Measurements from ENCODE around the gene RAB35.

Gene RAB35

DNA sequence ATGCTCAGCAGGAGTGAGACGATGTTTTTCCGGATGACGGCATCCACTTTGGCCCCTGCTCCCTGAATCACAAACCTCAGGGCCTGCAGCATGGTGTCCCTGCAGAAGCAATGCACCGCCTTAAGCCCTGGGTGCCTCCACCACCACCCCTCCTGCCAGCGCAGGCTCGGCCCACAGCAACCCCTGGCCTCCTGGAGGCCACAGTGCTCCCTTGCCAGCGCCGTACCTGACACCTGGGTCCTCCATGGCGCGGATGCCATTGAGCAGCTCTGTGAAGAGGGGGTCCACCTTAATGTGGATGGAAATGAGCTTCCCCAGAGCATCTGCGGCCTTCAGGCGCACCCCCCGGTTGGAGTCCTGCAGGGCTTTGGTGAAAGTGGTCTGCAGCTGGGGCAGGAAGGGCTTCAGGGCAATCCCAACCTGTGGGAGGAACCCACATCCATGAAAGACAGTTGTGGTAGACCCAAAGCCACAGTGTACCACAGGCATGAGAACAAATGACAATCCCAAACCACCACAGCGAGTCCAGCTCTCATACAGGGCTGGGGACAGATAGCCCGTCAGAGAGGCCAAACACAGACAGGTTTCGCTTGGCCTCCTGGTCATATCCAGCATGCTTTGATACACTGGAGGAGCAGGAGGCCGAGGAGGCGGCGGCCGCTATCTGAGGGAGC lies 17.9 kb upstream of the RAB35 start:
- POLR2A ChIA-PET = interaction anchor here (1.0 to 1.5 kb wide), 2 partner anchors 17 to 62 kb away, joined by 3 to 4 read pairs; no protein-coding TSS in a partner anchor
- TF ChIP-seq NFRKB (IDR thresholded peaks at IDR 0.05) = no peak
- TF ChIP-seq ELF4 (IDR thresholded peaks at IDR 0.05) = no peak
- no peak for TF ChIP-seq SUZ12 (IDR thresholded peaks at IDR 0.05)
- TF ChIP-seq L3MBTL2 (conservative IDR thresholded peaks at IDR 0.05) = no peak
- no peak for TF ChIP-seq PKNOX1 (IDR thresholded peaks at IDR 0.05)
- no peak for TF ChIP-seq ZNF384 (IDR thresholded peaks at IDR 0.05)
- TF ChIP-seq BHLHE40 (IDR thresholded peaks at IDR 0.05; ENCODE audit: borderline replicate concordance) = no peak
- no peak for TF ChIP-seq ARNT (IDR thresholded peaks at IDR 0.05)
- no peak for TF ChIP-seq HDGF (IDR thresholded peaks at IDR 0.05; ENCODE audit: borderline replicate concordance)
- TF ChIP-seq SP1 (IDR thresholded peaks at IDR 0.05) = no peak
- TF ChIP-seq FOXM1 (IDR thresholded peaks at IDR 0.05; ENCODE audit: borderline replicate concordance) = no peak
- TF ChIP-seq CTBP1 (IDR thresholded peaks at IDR 0.05; ENCODE audit: borderline replicate concordance) = no peak
- no peak for TF ChIP-seq LEF1 (IDR thresholded peaks at IDR 0.05; ENCODE audit: borderline replicate concordance)
- no peak for TF ChIP-seq FOXK2 (IDR thresholded peaks at IDR 0.05)
- TF ChIP-seq FOXA1 (IDR thresholded peaks at IDR 0.05) = no peak

DNA sequence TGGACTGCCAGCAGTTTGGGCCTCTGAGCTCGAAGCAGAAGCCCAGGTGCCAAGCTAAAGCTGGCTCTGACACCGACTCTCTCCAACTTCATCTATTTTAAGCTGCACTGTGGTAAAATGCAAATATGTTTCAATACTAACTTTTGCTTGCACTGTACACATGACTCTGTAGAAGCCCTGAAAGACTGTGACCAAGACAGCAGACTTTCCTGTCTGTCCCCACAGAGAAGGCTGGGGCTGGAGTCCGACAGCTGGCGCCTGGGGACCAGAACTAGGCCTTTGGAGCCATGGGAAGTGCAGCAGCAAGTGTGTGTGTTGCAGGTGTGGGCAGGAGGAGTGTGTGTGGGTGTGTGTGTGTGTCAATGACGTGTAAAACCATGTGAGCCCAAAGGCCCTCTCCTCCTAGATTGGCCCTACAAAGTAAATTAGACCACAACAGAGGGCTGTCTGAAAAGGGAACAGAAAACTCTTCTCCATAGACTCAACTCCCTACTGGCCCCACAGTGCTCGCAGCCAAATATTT lies 16.4 kb upstream of the RAB35 start:
- CTCF ChIA-PET = no interaction called here
- no peak for DNase-seq (ENCODE audit: extremely low spot score)
- POLR2A ChIA-PET = interaction anchor here (1.3 to 1.4 kb wide), 2 partner anchors 16 to 68 kb away, joined by 3 to 6 read pairs; partner anchors contain the start of gene RPLP0
- no peak for TF ChIP-seq CTBP1 (IDR thresholded peaks at IDR 0.05; ENCODE audit: borderline replicate concordance)
- no peak for TF ChIP-seq TARDBP (IDR thresholded peaks at IDR 0.05)
- no peak for TF ChIP-seq SUZ12 (IDR thresholded peaks at IDR 0.05)
- TF ChIP-seq SP1 (IDR thresholded peaks at IDR 0.05) = no peak
- no peak for TF ChIP-seq ZNF384 (IDR thresholded peaks at IDR 0.05)
- no peak for TF ChIP-seq FOXM1 (IDR thresholded peaks at IDR 0.05; ENCODE audit: borderline replicate concordance)
- TF ChIP-seq L3MBTL2 (conservative IDR thresholded peaks at IDR 0.05) = no peak
- TF ChIP-seq LEF1 (IDR thresholded peaks at IDR 0.05; ENCODE audit: borderline replicate concordance) = no peak
- TF ChIP-seq ARNT (IDR thresholded peaks at IDR 0.05) = no peak
- no peak for TF ChIP-seq FOXK2 (IDR thresholded peaks at IDR 0.05)
- TF ChIP-seq ELF4 (IDR thresholded peaks at IDR 0.05) = no peak
- TF ChIP-seq NFRKB (IDR thresholded peaks at IDR 0.05) = no peak
- no peak for TF ChIP-seq FOXA1 (IDR thresholded peaks at IDR 0.05)
- no peak for TF ChIP-seq BHLHE40 (IDR thresholded peaks at IDR 0.05; ENCODE audit: borderline replicate concordance)
- no peak for TF ChIP-seq HDGF (IDR thresholded peaks at IDR 0.05; ENCODE audit: borderline replicate concordance)
- TF ChIP-seq PKNOX1 (IDR thresholded peaks at IDR 0.05) = no peak

More for the DNA sequence above, 17.9 kb upstream of the RAB35 start:
- CTCF ChIA-PET = interaction anchor here (0.6 kb wide), 1 partner anchor 128 kb away, joined by 3 read pairs; no protein-coding TSS in a partner anchor
- DNase-seq (ENCODE audit: extremely low spot score) = no peak

DNA sequence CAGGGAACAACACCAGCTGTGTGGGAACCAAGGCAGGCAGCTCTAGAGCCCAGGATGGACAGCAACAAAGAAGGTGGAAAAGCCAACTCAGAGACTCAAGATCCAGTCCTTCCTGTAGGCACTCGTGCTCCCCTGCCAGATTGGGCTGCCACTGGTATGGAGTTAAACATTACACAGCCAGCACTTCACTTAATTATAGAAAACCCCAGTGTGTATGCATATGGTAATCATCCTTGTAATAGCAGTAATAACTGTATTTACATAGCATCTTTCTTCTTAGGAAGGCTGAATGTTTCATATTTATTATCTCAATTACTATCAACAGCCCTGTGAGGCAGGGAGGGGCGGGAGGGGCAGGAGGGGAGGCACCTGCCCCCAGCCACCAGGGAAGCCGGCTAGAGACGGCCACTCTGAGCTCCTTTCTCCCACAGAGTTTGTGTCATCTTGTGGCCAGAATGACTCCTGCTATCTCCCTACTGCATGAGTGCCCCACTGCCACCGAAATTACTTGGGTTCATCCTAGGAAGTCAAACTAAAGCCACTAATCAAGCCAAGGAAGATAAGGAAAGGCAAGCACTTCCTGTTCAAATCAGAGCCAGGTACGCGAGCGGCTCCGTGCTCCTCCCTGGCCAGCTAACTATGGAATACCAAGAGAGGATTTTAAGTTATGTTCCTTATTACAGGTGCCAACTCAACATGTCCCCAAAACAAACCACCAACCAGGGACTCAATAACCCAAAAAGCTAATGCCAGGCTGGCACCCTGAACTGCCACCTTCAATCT lies 15.7 kb upstream of the RAB35 start:
- DNase-seq (ENCODE audit: extremely low spot score) = no peak
- ChIA-PET POLR2A (interaction anchor here (1.3 to 1.4 kb wide), 2 partner anchors 15 to 69 kb away, joined by 3 to 6 read pairs; partner anchors contain the start of gene RPLP0), CTCF (no interaction called here)
- TF ChIP-seq PKNOX1 (IDR thresholded peaks at IDR 0.05) (no peak), SP1 (IDR thresholded peaks at IDR 0.05) (no peak), FOXK2 (IDR thresholded peaks at IDR 0.05) (no peak), ZNF384 (IDR thresholded peaks at IDR 0.05) (no peak), HDGF (IDR thresholded peaks at IDR 0.05; ENCODE audit: borderline replicate concordance) (no peak), SUZ12 (IDR thresholded peaks at IDR 0.05) (no peak), L3MBTL2 (conservative IDR thresholded peaks at IDR 0.05) (no peak), FOXM1 (IDR thresholded peaks at IDR 0.05; ENCODE audit: borderline replicate concordance) (no peak), CTBP1 (IDR thresholded peaks at IDR 0.05; ENCODE audit: borderline replicate concordance) (no peak), ELF4 (IDR thresholded peaks at IDR 0.05) (no peak), LEF1 (IDR thresholded peaks at IDR 0.05; ENCODE audit: borderline replicate concordance) (no peak), BHLHE40 (IDR thresholded peaks at IDR 0.05; ENCODE audit: borderline replicate concordance) (no peak), TARDBP (IDR thresholded peaks at IDR 0.05) (no peak), FOXA1 (IDR thresholded peaks at IDR 0.05) (no peak), ARNT (IDR thresholded peaks at IDR 0.05) (no peak)

GRCh38 chr12:120131116-120131515 lies 14.6 kb upstream of the RAB35 start:
- ChIA-PET CTCF (no interaction called here), POLR2A (interaction anchor here (1.0 kb wide), 1 partner anchor 70 kb away, joined by 4 read pairs; no protein-coding TSS in a partner anchor)
- no peak for DNase-seq (ENCODE audit: extremely low spot score)
- no peak for TF ChIP-seq TARDBP (IDR thresholded peaks at IDR 0.05)
- no peak for TF ChIP-seq FOXK2 (IDR thresholded peaks at IDR 0.05)
- no peak for TF ChIP-seq PKNOX1 (IDR thresholded peaks at IDR 0.05)
- TF ChIP-seq NFRKB (IDR thresholded peaks at IDR 0.05) = no peak
- TF ChIP-seq BHLHE40 (IDR thresholded peaks at IDR 0.05; ENCODE audit: borderline replicate concordance) = no peak
- TF ChIP-seq SUZ12 (IDR thresholded peaks at IDR 0.05) = no peak
- no peak for TF ChIP-seq FOXA1 (IDR thresholded peaks at IDR 0.05)
- TF ChIP-seq ZNF384 (IDR thresholded peaks at IDR 0.05) = no peak
- TF ChIP-seq SP1 (IDR thresholded peaks at IDR 0.05) = no peak
- TF ChIP-seq FOXM1 (IDR thresholded peaks at IDR 0.05; ENCODE audit: borderline replicate concordance) = no peak
- no peak for TF ChIP-seq ARNT (IDR thresholded peaks at IDR 0.05)
